Right cardiac atrium (tissue), 5 donors: ENCODE data around the gene MDGA2. TPM values are rescaled to one million over a fixed set of nuclear protein-coding genes. Genes with fewer than 3 reads are reported as not detected.
"Not testable (repeated sequence)": the region's sequence is repeated elsewhere in the genome, so short reads cannot be mapped to it uniquely, and the experiment has no call there.

Source experiments
- ATAC-seq, 2 donors: fragments of 200-7000 bp; cut with Tn5 transposase; one replicate each; pipeline versions ENCODE4 v1.8.0 to v1.9.1; 2020; ENCODE audit warnings: moderate library complexity in 2 of 2, mild to moderate bottlenecking in 1 of 2
- DNase-seq, 3 donors: peaks; one replicate each; pipeline ENCODE4 v3.0.0-alpha.2; 2020
- H3K27ac ChIP-seq: one replicate; pipeline ENCODE4 v1.5.1; 2013; ENCODE audit warnings: mild to moderate bottlenecking, low read length, control low read depth, moderate library complexity
- H3K27me3 ChIP-seq: one replicate; pipeline ENCODE4 v1.6.1; 2013; ENCODE audit not compliant: control insufficient read depth, insufficient read depth
- H3K4me1 ChIP-seq: one replicate; pipeline ENCODE4 v1.6.1; 2013; ENCODE audit warnings: low read length; ENCODE audit not compliant: control insufficient read depth, insufficient read depth
- H3K4me3 ChIP-seq: one replicate; pipeline ENCODE4 v1.5.1; 2013; ENCODE audit warnings: low read length, control low read depth
- H3K9me3 ChIP-seq: one replicate; pipeline ENCODE4 v1.6.1; 2013; ENCODE audit warnings: low read length; ENCODE audit not compliant: control insufficient read depth
- WGBS: extraction: QIAGEN DNeasy Blood & Tissue Kit; methylation state at CpG from one replicate; pipeline ENCODE4 v1.1.7; 2013; 5-methylcytosine and 5-hydroxymethylcytosine counted together
- intact Hi-C, 4 donors: fragments of 100-400 bp; cut with DNase I; formaldehyde crosslinking; loops; one replicate each; pipeline versions ENCODE4 v1.11.0 to v1.14.0; 2022 to 2023
- polyA plus RNA-seq: library from polyadenylated mRNA; stranded (reverse); fragments of 200-250 nt; gene quantifications from one replicate; pipeline ENCODE4 v1.2.3, GENCODE V29; 2013
- total RNA-seq, 4 donors: library from RNA; stranded (reverse); fragmentation: NEBNext Ultra II Directional; extraction: Animal tissue kit (Norgen Biotek cat#: 25700); gene quantifications; one replicate each; pipeline ENCODE4 v1.2.1, GENCODE V29; 2021
- donor health status: healthy with polysubstance abuse.
- donor health status: DM: no; HTN: yes; CAD: no.
- donor health status: DM: no; HTN: no; CAD: no.
- donor health status: DM: no; HTN: yes; CAD: no; lungs with severe emphysema.
- donor health status: DM: yes; HTN: yes; CAD: no.

Gene MDGA2
- total and polyA plus RNA-seq, 5 donors, result 0.14 TPM; not detected in 4

- ATAC-seq (no peak), DNase-seq (no peak)
- Histone ChIP-seq H3K4me1 (no peaks in the 10 kb centered on the region), H3K9me3 (no peaks in the 10 kb centered on the region), H3K27ac (no peak overlapping the region), H3K27me3 (no peaks in the 10 kb centered on the region), H3K4me3 (no peak overlapping the region)
- intact Hi-C loops, result no loop called here
- WGBS, result 87% methylated on average over 5 of the region's 5 CpGs
These were observed 734.8 kb downstream of the MDGA2 start for GRCh38 chr14:46940611-46941010.

GRCh38 chr14:46920542-46920941, 754.9 kb downstream of the MDGA2 start:
- WGBS, result 81% methylated on average over 3 of the region's 3 CpGs
- no peaks in the 10 kb centered on the region for H3K9me3 ChIP-seq
- H3K27ac ChIP-seq, result no peak overlapping the region
- no peaks in the 10 kb centered on the region for H3K4me1 ChIP-seq
- no peak for DNase-seq
- no peaks in the 10 kb centered on the region for H3K27me3 ChIP-seq
- no peak overlapping the region for H3K4me3 ChIP-seq
- no peak for ATAC-seq
- intact Hi-C loops, result no loop called here

- H3K27me3 ChIP-seq, ATAC-seq, DNase-seq, intact Hi-C loops, H3K9me3 ChIP-seq, H3K4me1 ChIP-seq, H3K4me3 ChIP-seq, H3K27ac ChIP-seq: not testable (repeated sequence)
- 72% methylated on average over 4 of the region's 4 CpGs for WGBS
These were observed 759.9 kb downstream of the MDGA2 start for GRCh38 chr14:46915539-46915938.

- ATAC-seq (no peak), DNase-seq (no peak)
- intact Hi-C loops, result no loop called here
- Histone ChIP-seq H3K27ac (no peak overlapping the region), H3K9me3 (no peaks in the 10 kb centered on the region), H3K4me1 (no peaks in the 10 kb centered on the region), H3K4me3 (no peak overlapping the region), H3K27me3 (no peaks in the 10 kb centered on the region)
- WGBS, result 60% methylated on average over 6 of the region's 6 CpGs
These were observed 772.6 kb downstream of the MDGA2 start for GRCh38 chr14:46902837-46903236.

- ATAC-seq (no peak), DNase-seq (no peak)
- no peak overlapping the region for H3K4me3 ChIP-seq
- no peaks in the 10 kb centered on the region for H3K4me1 ChIP-seq
- no peaks in the 10 kb centered on the region for H3K9me3 ChIP-seq
- intact Hi-C loops, result no loop called here
- H3K27me3 ChIP-seq, result no peaks in the 10 kb centered on the region
- no peak overlapping the region for H3K27ac ChIP-seq
These were observed 780.9 kb downstream of the MDGA2 start for GRCh38 chr14:46894476-46894875.

GRCh38 chr14:46887144-46887543, 788.3 kb downstream of the MDGA2 start:
- H3K4me1 ChIP-seq, result no peaks in the 10 kb centered on the region
- intact Hi-C loops, result no loop called here
- H3K27ac ChIP-seq, result no peak overlapping the region
- H3K4me3 ChIP-seq, result no peak overlapping the region
- 76% methylated on average over 1 of the region's 1 CpG for WGBS
- no peaks in the 10 kb centered on the region for H3K27me3 ChIP-seq
- no peaks in the 10 kb centered on the region for H3K9me3 ChIP-seq
- ATAC-seq (no peak), DNase-seq (no peak)

- H3K4me3 ChIP-seq, result no peak overlapping the region
- WGBS, result 89% methylated on average over 3 of the region's 3 CpGs
- intact Hi-C loops, result no loop called here
- H3K9me3 ChIP-seq, result no peaks in the 10 kb centered on the region
- no peaks in the 10 kb centered on the region for H3K27me3 ChIP-seq
- DNase-seq (no peak), ATAC-seq (no peak)
- no peak overlapping the region for H3K27ac ChIP-seq
- H3K4me1 ChIP-seq, result no peaks in the 10 kb centered on the region
These were observed 789.8 kb downstream of the MDGA2 start for GRCh38 chr14:46885566-46885965.

GRCh38 chr14:46861753-46862152, 813.7 kb downstream of the MDGA2 start:
- Histone ChIP-seq H3K27me3 (no peaks in the 10 kb centered on the region), H3K9me3 (no peaks in the 10 kb centered on the region), H3K27ac (no peak overlapping the region), H3K4me1 (no peaks in the 10 kb centered on the region), H3K4me3 (no peak overlapping the region)
- ATAC-seq (no peak), DNase-seq (no peak)
- intact Hi-C loops, result no loop called here

- Histone ChIP-seq H3K9me3 (no peaks in the 10 kb centered on the region), H3K4me3 (no peak overlapping the region), H3K27me3 (no peaks in the 10 kb centered on the region), H3K4me1 (no peaks in the 10 kb centered on the region), H3K27ac (no peak overlapping the region)
- intact Hi-C loops, result no loop called here
- DNase-seq (no peak), ATAC-seq (no peak)
- WGBS, result 85% methylated on average over 11 of the region's 11 CpGs
These were observed 834.3 kb downstream of the MDGA2 start for GRCh38 chr14:46840944-46841720.

- Histone ChIP-seq H3K27me3 (no peaks in the 10 kb centered on the region), H3K9me3 (no peaks in the 10 kb centered on the region), H3K4me1 (no peaks in the 10 kb centered on the region), H3K27ac (no peak overlapping the region), H3K4me3 (no peak overlapping the region)
- intact Hi-C loops, result no loop called here
- 94% methylated on average over 42 of the region's 42 CpGs for WGBS
- DNase-seq (peak; percentile 4 to 41 (median 30)), ATAC-seq (no peak)
These were observed 855.1 kb downstream of the MDGA2 start for GRCh38 chr14:46820291-46820690.

- WGBS, result 71% methylated on average over 9 of the region's 9 CpGs
- DNase-seq, result no peak
These were observed 856.3 kb downstream of the MDGA2 start for GRCh38 chr14:46819117-46819516.

GRCh38 chr14:46818147-46818546, 857.3 kb downstream of the MDGA2 start:
- 84% methylated on average over 1 of the region's 1 CpG for WGBS
- Histone ChIP-seq H3K4me1 (no peaks in the 10 kb centered on the region), H3K27ac (no peak overlapping the region), H3K9me3 (no peaks in the 10 kb centered on the region), H3K4me3 (no peak overlapping the region), H3K27me3 (no peaks in the 10 kb centered on the region)
- DNase-seq (no peak), ATAC-seq (no peak)
- intact Hi-C loops, result no loop called here

More at GRCh38 chr14:46819117-46819516, 856.3 kb downstream of the MDGA2 start:
- no peak overlapping the region for H3K27ac ChIP-seq
- no peaks in the 10 kb centered on the region for H3K4me1 ChIP-seq
- no peaks in the 10 kb centered on the region for H3K27me3 ChIP-seq
- intact Hi-C loops, result no loop called here
- H3K9me3 ChIP-seq, result no peaks in the 10 kb centered on the region
- ATAC-seq, result no peak
- H3K4me3 ChIP-seq, result no peak overlapping the region
